Naive thymus-derived CD8-positive, alpha-beta T cell (primary cell): Measurements from ENCODE around the gene HOXB7. TPM values are rescaled to one million over a fixed set of nuclear protein-coding genes. Genes with fewer than 3 reads are reported as not detected.
A peak's percentile ranks its signal among the peaks of the same experiment; 100 is the strongest.

ENCODE experiments used
- ATAC-seq, 2 donors: fragments of 150-1000 bp; cut with Tn5 transposase in 1 of 2; sonication (Bioruptor Pico), chemical (Tn5 transposase) in 1 of 2; 1 replicate in 1 of 2; 2 replicates in 1 of 2; pipeline ENCODE4 v1.10.0; 2021; ENCODE audit warnings: mild to moderate bottlenecking in 2 of 2, moderate library complexity in 2 of 2
- POLR2A ChIA-PET: fragments of 350-600 bp; sonication (Branson Sonifier 250); formaldehyde crosslinking; loops from one replicate; lab custom pipeline; 2021; ENCODE audit warnings: antibody characterized with exemption; lab: Charles Lee
- DNase-seq, 10 donors: peaks; one replicate each; pipeline versions ENCODE4 v3.0.0 to v3.0.0-alpha.2; 2020 to 2022
- H3K27ac Mint-ChIP-seq, 10 donors: one replicate each; pipeline ENCODE4 v1.8.0; 2020 to 2022; ENCODE audit warnings: mild to moderate bottlenecking in 10 of 10, mixed read lengths in 10 of 10, moderate library complexity in 4 of 10, inconsistent platforms in 1 of 10
- H3K27me3 Mint-ChIP-seq, 5 donors: one replicate each; pipeline ENCODE4 v1.8.0; 2021 to 2022; ENCODE audit warnings: mixed read lengths in 5 of 5
- H3K36me3 Mint-ChIP-seq, 3 donors: one replicate each; pipeline ENCODE4 v1.8.0; 2020 to 2022; ENCODE audit warnings: mixed read lengths in 3 of 3, mild to moderate bottlenecking in 2 of 3, inconsistent platforms in 1 of 3
- H3K4me1 Mint-ChIP-seq, 4 donors: one replicate each; pipeline ENCODE4 v1.8.0; 2021 to 2022; ENCODE audit warnings: mixed read lengths in 4 of 4
- H3K4me3 Mint-ChIP-seq, 10 donors: one replicate each; pipeline ENCODE4 v1.8.0; 2020 to 2022; ENCODE audit warnings: mild to moderate bottlenecking in 10 of 10, mixed read lengths in 10 of 10, moderate library complexity in 6 of 10, inconsistent platforms in 1 of 10
- H3K9me3 Mint-ChIP-seq, 9 donors: one replicate each; pipeline ENCODE4 v1.8.0; 2020 to 2022; ENCODE audit warnings: mixed read lengths in 9 of 9, mild to moderate bottlenecking in 3 of 9, inconsistent platforms in 1 of 9, moderate library complexity in 1 of 9
- polyA plus RNA-seq, 3 donors: library from polyadenylated mRNA; unstranded; fragments of 300-500 nt; fragmentation: Illumina TruSeq; gene quantifications; one replicate each; pipeline ENCODE4 v1.2.3, GENCODE V29; 2021
- total RNA-seq, 8 experiments: library from RNA in 2 of 8; stranded (reverse) in 2 of 8; gene quantifications; one replicate each; pipeline ENCODE4 v1.2.3 and lab custom pipeline; 2021 to 2026

Gene HOXB7
- total and polyA plus RNA-seq, 5 experiments from 2014 or later: 0.22 to 0.40 TPM; not detected in 3

DNA sequence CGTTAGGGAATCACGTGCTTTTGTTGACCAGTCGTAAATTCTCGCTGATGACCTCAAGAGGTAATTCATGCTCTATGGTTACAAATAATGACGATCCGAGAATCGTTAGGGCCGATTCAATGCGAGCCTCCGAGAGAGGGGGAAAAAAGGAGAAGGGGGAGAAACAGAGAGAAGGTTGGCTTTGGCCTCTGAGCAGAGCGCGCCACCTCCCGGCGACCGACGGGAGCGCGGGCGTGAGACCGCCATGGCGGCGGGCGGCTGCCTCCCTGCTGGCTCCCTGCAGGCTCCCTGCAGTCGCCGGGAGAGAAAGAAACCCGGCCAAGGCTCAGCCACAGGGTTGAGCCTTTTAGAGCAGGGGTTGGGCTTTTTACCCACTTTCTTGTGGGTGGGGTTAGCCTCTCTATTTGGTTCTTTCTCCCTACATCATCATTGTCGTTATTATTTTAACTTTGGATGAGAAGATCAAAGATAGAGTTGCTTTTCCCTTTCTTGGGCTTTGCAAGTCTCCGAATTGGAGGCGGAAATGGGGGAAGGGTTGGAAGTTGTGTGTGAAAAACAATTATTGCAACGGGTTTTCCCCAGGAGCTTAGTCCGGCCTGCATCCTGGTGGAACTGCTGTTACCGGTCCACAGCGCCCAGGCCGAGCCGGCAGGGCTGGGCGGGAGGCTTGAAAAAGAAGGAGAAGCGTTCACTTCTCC is 16.8 kb downstream of the HOXB7 start:
- no peaks in the 10 kb centered on the region for H3K9me3 Mint-ChIP-seq
- H3K36me3 Mint-ChIP-seq: peaks cover 0 to 4% (median 0%) of the 10 kb centered on the region in 3 donors
- H3K27me3 Mint-ChIP-seq: peaks cover 55 to 100% (median 76%) of the 10 kb centered on the region in 5 donors
- peak; percentile 64 to 67 for ATAC-seq
- peak overlapping the region in 1 of 10 donors; percentile 37 for H3K27ac Mint-ChIP-seq
- POLR2A ChIA-PET: interaction anchor here (0.8 to 1.9 kb wide), 4 partner anchors 20 to 102 kb away, joined by 3 to 8 read pairs (median 3); partner anchors contain the start of gene HOXB8
- peak overlapping the region; percentile 68 to 87 (median 82) for H3K4me3 Mint-ChIP-seq
- H3K4me1 Mint-ChIP-seq: peaks cover 29 to 61% (median 50%) of the 10 kb centered on the region in 4 donors
- DNase-seq: peak; percentile 67 to 83 (median 82)

- POLR2A ChIA-PET: interaction anchor here (0.8 to 1.9 kb wide), 6 partner anchors 15 to 492 kb away, joined by 3 to 8 read pairs (median 3); partner anchors contain the start of genes CBX1, HOXB4 and HOXB8
- H3K4me1 Mint-ChIP-seq: peaks cover 29 to 57% (median 44%) of the 10 kb centered on the region in 4 donors
- H3K4me3 Mint-ChIP-seq: peak within 1 kb of the TSS; percentile 68 to 87 (median 82)
- no peaks in the 10 kb centered on the region for H3K9me3 Mint-ChIP-seq
- peaks cover 54 to 100% (median 76%) of the 10 kb centered on the region in 5 donors for H3K27me3 Mint-ChIP-seq
- peak in 1 of 10 donors; percentile 15 for DNase-seq
- peak; percentile 28 to 42 for ATAC-seq
- H3K27ac Mint-ChIP-seq: peak within 1 kb of the TSS in 2 of 10 donors; percentile 37 to 59
- H3K36me3 Mint-ChIP-seq: peaks cover 0 to 4% (median 0%) of the 10 kb centered on the region in 3 donors
Measured at GRCh38 chr17:48593126-48593829, 17.5 kb downstream of the HOXB7 start, which contains the start of gene HOXB5. Gene HOXB5 (minus strand): TSS chr17:48593779. CDS start chr17:48593682, 97 bp downstream.

GRCh38 chr17:48592577-48592976 is 18.2 kb downstream of the HOXB7 start:
- ATAC-seq: peak; percentile 34 to 48
- POLR2A ChIA-PET: interaction anchor here (1.0 to 1.9 kb wide), 5 partner anchors 14 to 492 kb away, joined by 3 to 8 read pairs (median 3); partner anchors contain the start of genes CBX1, HOXB4 and HOXB8
- Mint-ChIP-seq H3K36me3 (peaks cover 0 to 4% (median 0%) of the 10 kb centered on the region in 3 donors), H3K9me3 (no peaks in the 10 kb centered on the region), H3K4me3 (peak overlapping the region; percentile 68 to 87 (median 82)), H3K27ac (peak overlapping the region in 1 of 10 donors; percentile 13), H3K4me1 (peaks cover 24 to 50% (median 37%) of the 10 kb centered on the region in 4 donors), H3K27me3 (peaks cover 54 to 100% (median 75%) of the 10 kb centered on the region in 5 donors)
- peak in 1 of 10 donors; percentile 21 for DNase-seq

GRCh38 chr17:48592057-48592514 is 18.7 kb downstream of the HOXB7 start:
- POLR2A ChIA-PET: interaction anchor here (0.6 to 1.9 kb wide), 4 partner anchors 22 to 491 kb away, joined by 3 to 8 read pairs (median 4); partner anchors contain the start of genes CBX1 and HOXB8
- DNase-seq: no peak
- Mint-ChIP-seq H3K4me3 (peak overlapping the region in 3 of 10 donors; percentile 22 to 80 (median 27)), H3K27ac (no peak overlapping the region), H3K36me3 (peaks cover 0 to 4% (median 0%) of the 10 kb centered on the region in 3 donors), H3K4me1 (peaks cover 20 to 45% (median 32%) of the 10 kb centered on the region in 4 donors), H3K27me3 (peaks cover 58 to 100% (median 76%) of the 10 kb centered on the region in 5 donors), H3K9me3 (no peaks in the 10 kb centered on the region)
- ATAC-seq: no peak

- peaks cover 54 to 100% (median 76%) of the 10 kb centered on the region in 5 donors for H3K27me3 Mint-ChIP-seq
- ATAC-seq (no peak), DNase-seq (no peak)
- peaks cover 0 to 4% (median 0%) of the 10 kb centered on the region in 3 donors for H3K36me3 Mint-ChIP-seq
- H3K4me1 Mint-ChIP-seq: peaks cover 15 to 42% (median 29%) of the 10 kb centered on the region in 4 donors
- peak overlapping the region in 3 of 10 donors; percentile 14 to 39 (median 17) for H3K4me3 Mint-ChIP-seq
- no peaks in the 10 kb centered on the region for H3K9me3 Mint-ChIP-seq
- H3K27ac Mint-ChIP-seq: peak overlapping the region in 1 of 10 donors; percentile 16
- POLR2A ChIA-PET: interaction anchor here (0.6 to 0.7 kb wide), 2 partner anchors 117 to 267 kb away, joined by 3 to 4 read pairs; no protein-coding TSS in a partner anchor
Measured at GRCh38 chr17:48591255-48592056, 19.4 kb downstream of the HOXB7 start.

DNA sequence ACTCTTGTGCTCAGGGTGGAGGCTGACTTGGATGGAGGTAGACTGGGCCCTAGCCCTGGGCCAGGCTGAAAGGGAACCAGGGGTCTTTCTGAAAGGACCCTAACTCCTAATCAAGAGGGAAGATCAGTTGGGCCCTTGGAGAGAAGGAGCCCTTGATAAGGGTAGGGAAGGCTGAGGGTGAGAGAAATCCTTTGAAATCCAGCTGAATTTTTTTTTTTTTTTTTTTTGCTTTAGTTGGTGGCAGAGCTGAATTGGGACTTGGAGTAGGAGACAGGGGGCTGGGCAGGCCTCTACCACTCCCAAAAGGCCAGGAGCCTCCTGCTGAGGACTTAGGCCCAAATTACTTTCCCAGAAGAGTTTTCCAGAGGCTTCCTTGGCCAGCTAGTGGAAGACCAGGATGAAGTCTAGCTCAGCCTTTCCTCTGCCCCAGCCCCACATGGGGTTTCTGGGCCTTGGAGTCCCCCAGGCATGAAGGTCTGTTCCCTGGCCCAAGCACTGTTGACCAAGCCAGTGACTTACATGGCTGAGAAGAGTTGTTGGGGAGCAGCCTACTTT is 20.1 kb downstream of the HOXB7 start:
- no peaks in the 10 kb centered on the region for H3K9me3 Mint-ChIP-seq
- no peak overlapping the region for H3K27ac Mint-ChIP-seq
- H3K4me1 Mint-ChIP-seq: peaks cover 20 to 45% (median 32%) of the 10 kb centered on the region in 4 donors
- no peak for DNase-seq
- POLR2A ChIA-PET: interaction anchor here (0.7 kb wide), 1 partner anchor 116 kb away, joined by 3 read pairs; no protein-coding TSS in a partner anchor
- ATAC-seq: no peak
- H3K27me3 Mint-ChIP-seq: peaks cover 54 to 100% (median 77%) of the 10 kb centered on the region in 5 donors
- H3K36me3 Mint-ChIP-seq: peaks cover 0 to 2% (median 0%) of the 10 kb centered on the region in 3 donors
- H3K4me3 Mint-ChIP-seq: peak overlapping the region in 2 of 10 donors; percentile 17 to 54

DNA sequence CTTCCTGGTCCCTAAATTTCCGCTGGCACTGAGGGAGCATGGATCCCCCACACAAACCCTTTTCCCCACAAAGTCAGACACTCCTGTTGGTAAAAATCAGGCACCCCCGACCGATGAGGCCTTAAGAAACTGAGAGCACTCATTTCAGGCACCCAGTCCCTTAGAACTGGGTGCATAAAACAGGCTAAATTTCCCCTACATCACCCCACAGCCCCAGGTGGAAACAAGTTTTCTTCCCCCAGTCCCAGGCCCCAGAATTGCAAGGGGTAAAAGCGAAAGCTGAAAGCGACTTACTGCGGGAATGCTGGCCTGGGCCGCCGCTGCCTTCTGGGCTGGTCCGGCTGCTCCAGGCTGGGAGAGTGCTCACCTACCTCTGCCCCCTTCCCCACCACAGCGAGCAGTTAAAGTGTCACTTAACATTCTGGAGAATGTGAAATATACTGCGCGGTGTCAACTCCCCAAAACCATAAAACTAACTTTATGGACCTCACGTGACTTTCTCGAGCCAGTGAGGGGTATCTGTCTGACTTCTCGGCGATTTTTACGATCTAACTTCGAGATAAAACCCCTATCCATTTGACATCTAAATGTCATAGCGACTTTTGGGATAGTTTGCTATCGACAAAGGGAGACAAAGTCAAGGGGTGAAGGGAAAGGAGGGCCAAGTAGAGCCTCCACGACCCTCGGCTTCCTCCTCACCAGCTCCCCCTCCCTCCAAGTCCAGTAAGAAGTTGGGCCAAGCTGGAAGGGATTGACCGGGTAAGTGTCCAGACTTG is 20.8 kb downstream of the HOXB7 start, which contains the start of gene HOXB3:
TSS of gene HOXB3 (minus strand) at position 411 of the 776 bp plus-strand sequence. CDS start 37,767 bp downstream, outside the sequence.
- peaks cover 0 to under 1% (median 0%) of the 10 kb centered on the region in 3 donors for H3K36me3 Mint-ChIP-seq
- peaks cover 26 to 47% (median 39%) of the 10 kb centered on the region in 4 donors for H3K4me1 Mint-ChIP-seq
- H3K9me3 Mint-ChIP-seq: no peaks in the 10 kb centered on the region
- H3K4me3 Mint-ChIP-seq: peak within 1 kb of the TSS in 3 of 10 donors; percentile 28 to 54 (median 36)
- peak within 1 kb of the TSS in 1 of 10 donors; percentile 48 for H3K27ac Mint-ChIP-seq
- no peak for DNase-seq
- no peak for ATAC-seq
- POLR2A ChIA-PET: no interaction called here
- peaks cover 53 to 100% (median 76%) of the 10 kb centered on the region in 5 donors for H3K27me3 Mint-ChIP-seq

- H3K27me3 Mint-ChIP-seq: peaks cover 56 to 100% (median 78%) of the 10 kb centered on the region in 5 donors
- no peak for ATAC-seq
- DNase-seq: no peak
- H3K4me1 Mint-ChIP-seq: peaks cover 28 to 52% (median 40%) of the 10 kb centered on the region in 4 donors
- peak overlapping the region in 1 of 10 donors; percentile 36 for H3K4me3 Mint-ChIP-seq
- POLR2A ChIA-PET: interaction anchor here (0.9 kb wide), 1 partner anchor 88 kb away, joined by 3 read pairs; no protein-coding TSS in a partner anchor
- no peak overlapping the region for H3K27ac Mint-ChIP-seq
- peaks cover 0 to 3% (median 0%) of the 10 kb centered on the region in 3 donors for H3K36me3 Mint-ChIP-seq
- H3K9me3 Mint-ChIP-seq: no peaks in the 10 kb centered on the region
Measured at GRCh38 chr17:48589060-48589830, 21.6 kb downstream of the HOXB7 start.

GRCh38 chr17:48588528-48588927 is 22.3 kb downstream of the HOXB7 start:
- POLR2A ChIA-PET: interaction anchor here (0.6 to 0.9 kb wide), 2 partner anchors 87 to 1233 kb away, joined by 3 read pairs; no protein-coding TSS in a partner anchor
- ATAC-seq: no peak
- Mint-ChIP-seq H3K27me3 (peaks cover 54 to 100% (median 84%) of the 10 kb centered on the region in 5 donors), H3K9me3 (no peaks in the 10 kb centered on the region), H3K27ac (no peak overlapping the region), H3K4me3 (peak overlapping the region in 1 of 10 donors; percentile 8), H3K4me1 (peaks cover 22 to 45% (median 38%) of the 10 kb centered on the region in 4 donors), H3K36me3 (peaks cover 0 to 3% (median 0%) of the 10 kb centered on the region in 3 donors)
- DNase-seq: no peak
